GM23338 (cell line): ENCODE data around the gene CAPG. TPM values are rescaled to one million over a fixed set of nuclear protein-coding genes. Genes with fewer than 3 reads are reported as not detected.

Experiments
- ATAC-seq: fragments of 200-7000 bp; cut with Tn5 transposase; 3 replicates; pipeline ENCODE4 v1.9.1; 2020
- DNase-seq: peaks from one replicate; pipeline ENCODE4 v3.0.0-alpha.2; 2015; ENCODE audit warnings: low spot score
- H2AFZ ChIP-seq: fragments of 200-600 bp; sonication (generic); 2 replicates; pipeline ENCODE4 v1.8.0; 2016; ENCODE audit warnings: antibody characterized with exemption, mild to moderate bottlenecking, moderate library complexity
- H3F3A ChIP-seq: fragments of 200-600 bp; sonication (generic); replicated peaks from 2 replicates; pipeline ENCODE4 v1.8.0; 2017; ENCODE audit warnings: antibody characterized with exemption, mixed run types, low read depth
- H3K27ac ChIP-seq: fragments of 200-600 bp; sonication (generic); 2 replicates; pipeline ENCODE4 v1.6.1; 2016; ENCODE audit warnings: low read depth
- H3K27me3 ChIP-seq: fragments of 200-600 bp; sonication (generic); 2 replicates; pipeline ENCODE4 v1.8.0; 2016; ENCODE audit warnings: mild to moderate bottlenecking, mixed run types, moderate library complexity; ENCODE audit not compliant: insufficient read depth
- H3K36me3 ChIP-seq: fragments of 200-600 bp; sonication (generic); 2 replicates; pipeline ENCODE4 v1.8.0; 2016; ENCODE audit warnings: mild to moderate bottlenecking; ENCODE audit not compliant: insufficient read depth
- H3K4me1 ChIP-seq: fragments of 200-600 bp; sonication (generic); 2 replicates; pipeline ENCODE4 v1.8.0; 2016; ENCODE audit warnings: mild to moderate bottlenecking, moderate library complexity; ENCODE audit not compliant: insufficient read depth
- H3K4me2 ChIP-seq: fragments of 200-600 bp; sonication (generic); 2 replicates; pipeline ENCODE4 v1.7.1; 2017; ENCODE audit warnings: mixed run types
- H3K4me3 ChIP-seq: fragments of 200-600 bp; sonication (generic); 2 replicates; pipeline ENCODE4 v1.6.1; 2016; ENCODE audit warnings: mixed run types
- H3K79me2 ChIP-seq: fragments of 200-600 bp; sonication (generic); replicated peaks from 2 replicates; pipeline ENCODE4 v1.8.0; 2017; ENCODE audit warnings: mild to moderate bottlenecking; ENCODE audit not compliant: insufficient read depth
- H3K9me2 ChIP-seq: fragments of 200-600 bp; sonication (generic); 2 replicates; pipeline ENCODE4 v1.8.0; 2017; ENCODE audit not compliant: insufficient read depth
- H4K20me1 ChIP-seq: fragments of 200-600 bp; sonication (generic); replicated peaks from 2 replicates; pipeline ENCODE4 v1.8.0; 2017; ENCODE audit warnings: mild to moderate bottlenecking; ENCODE audit not compliant: insufficient read depth
- H3K27ac Mint-ChIP-seq: 2 replicates; pipeline ENCODE4 v1.8.0; 2020; ENCODE audit warnings: inconsistent platforms, mild to moderate bottlenecking, moderate library complexity, mixed read lengths
- H3K27me3 Mint-ChIP-seq: 3 replicates; pipeline ENCODE4 v1.8.0; 2022; ENCODE audit warnings: low read depth, mild to moderate bottlenecking, moderate library complexity, mixed read lengths, inconsistent platforms; ENCODE audit not compliant: insufficient read depth, poor library complexity
- H3K36me3 Mint-ChIP-seq: 3 replicates; pipeline ENCODE4 v1.8.0; 2021; ENCODE audit warnings: low read depth, mild to moderate bottlenecking, inconsistent platforms, moderate library complexity, mixed read lengths
- H3K4me1 Mint-ChIP-seq: 3 replicates; pipeline ENCODE4 v1.8.0; 2020; ENCODE audit warnings: mild to moderate bottlenecking, inconsistent platforms, mixed read lengths
- H3K4me3 Mint-ChIP-seq: 3 replicates; pipeline ENCODE4 v1.8.0; 2021; ENCODE audit warnings: moderate library complexity, mild to moderate bottlenecking, inconsistent platforms, mixed read lengths
- H3K9me3 Mint-ChIP-seq: 3 replicates; pipeline ENCODE4 v1.8.0; 2020; ENCODE audit warnings: moderate library complexity, mild to moderate bottlenecking, inconsistent platforms, mixed read lengths
- CREB1 ChIP-seq: fragments of 250-450 bp; sonication (Bioruptor Pico); IDR thresholded peaks from 2 replicates; pipeline ENCODE4 v1.5.0; 2020; ENCODE audit warnings: low read depth, mild to moderate bottlenecking, moderate library complexity
- CTCF ChIP-seq, 2 experiments: fragments of 200-600 bp in 1 of 2; sonication (generic) in 1 of 2; conservative IDR thresholded peaks; 2 replicates each; pipeline versions ENCODE4 v1.5.1 to v1.6.1; 2016 to 2017; ENCODE audit warnings: antibody characterized with exemption in 2 of 2, low read depth in 2 of 2, mild to moderate bottlenecking in 2 of 2, moderate library complexity in 1 of 2
- ETS1 ChIP-seq: IDR thresholded peaks from 2 replicates; pipeline ENCODE4 v1.6.1; 2016; ENCODE audit warnings: antibody characterized with exemption
- EZH2 ChIP-seq: fragments of 200-600 bp; sonication (generic); IDR thresholded peaks from one replicate; pipeline ENCODE4 v1.8.0; 2017; ENCODE audit warnings: antibody characterized with exemption, mild to moderate bottlenecking, low read depth; ENCODE audit not compliant: unreplicated experiment
- EZH2phosphoT487 ChIP-seq: fragments of 200-600 bp; sonication (generic); IDR thresholded peaks from one replicate; pipeline ENCODE4 v1.8.1; 2018; ENCODE audit warnings: antibody characterized with exemption; ENCODE audit not compliant: unreplicated experiment
- JUNB ChIP-seq: IDR thresholded peaks from one replicate; pipeline ENCODE4 v1.6.1; 2016; ENCODE audit warnings: antibody characterized with exemption; ENCODE audit not compliant: unreplicated experiment
- NANOG ChIP-seq: IDR thresholded peaks from 2 replicates; pipeline ENCODE4 v1.6.1; 2016; ENCODE audit warnings: antibody characterized with exemption, borderline replicate concordance
- POLR2AphosphoS5 ChIP-seq: IDR thresholded peaks from 2 replicates; pipeline ENCODE4 v1.6.1; 2016; ENCODE audit warnings: antibody characterized with exemption, low read depth
- REST ChIP-seq: IDR thresholded peaks from one replicate; pipeline ENCODE4 v1.6.1; 2018; ENCODE audit warnings: antibody characterized with exemption; ENCODE audit not compliant: unreplicated experiment
- STAT1 ChIP-seq: IDR thresholded peaks from one replicate; pipeline ENCODE4 v1.6.1; 2016; ENCODE audit warnings: antibody characterized with exemption; ENCODE audit not compliant: unreplicated experiment
- ZNF114 ChIP-seq: fragments of 250-450 bp; sonication (Bioruptor Pico); IDR thresholded peaks from 2 replicates; pipeline ENCODE4 v1.5.0; 2020; ENCODE audit warnings: mild to moderate bottlenecking, moderate library complexity
- ZNF331 ChIP-seq: fragments of 250-450 bp; sonication (Bioruptor Pico); IDR thresholded peaks from 2 replicates; pipeline ENCODE4 v1.5.0; 2020; ENCODE audit warnings: low read depth, mild to moderate bottlenecking, moderate library complexity
- ZNF462 ChIP-seq: fragments of 250-450 bp; sonication (Bioruptor Pico); IDR thresholded peaks from 2 replicates; pipeline ENCODE4 v1.5.0; 2020; ENCODE audit warnings: mild to moderate bottlenecking, moderate library complexity
- polyA plus RNA-seq: library from polyadenylated mRNA; unstranded; fragments of >200 nt; fragmentation: Nextera tagmentation; extraction: Ambion mirVana; gene quantifications from 2 replicates; pipeline ENCODE4 v1.2.1, GENCODE V29; 2016
- total RNA-seq: library from RNA; depleted of rRNA; stranded (reverse); fragments of >200 nt; shearing (Covaris generic); gene quantifications from 2 replicates; pipeline ENCODE4 v1.2.3, GENCODE V29; 2014

CAPG gene
- total and polyA plus RNA-seq, 2 experiments from 2014 or later, result 88.7 to 104 TPM

GRCh38 chr2:85383850-85384249 lies 26.3 kb downstream of the CAPG start:
- Mint-ChIP-seq H3K4me1 (peaks cover 21% of the 10 kb centered on the region), H3K27me3 (peaks cover 7% of the 10 kb centered on the region), H3K27ac (no peak overlapping the region), H3K9me3 (peaks cover 21% of the 10 kb centered on the region), H3K36me3 (peaks cover 37% of the 10 kb centered on the region), H3K4me3 (no peak overlapping the region)
- H3K27me3 ChIP-seq, result no peaks in the 10 kb centered on the region
- H3K36me3 ChIP-seq, result peaks cover 16% of the 10 kb centered on the region
- no peaks in the 10 kb centered on the region for H3K9me2 ChIP-seq
- H3K4me3 ChIP-seq, result no peak overlapping the region
- no peak overlapping the region for H2AFZ ChIP-seq
- H3F3A ChIP-seq, result 0 out of 2 replicates have a peak, but pooled peaks cover 4% of the 10 kb centered on the region
- H3K4me1 ChIP-seq, result peaks cover 12% of the 10 kb centered on the region
- no peak for DNase-seq
- ATAC-seq, result no peak
- no peaks in the 10 kb centered on the region for H4K20me1 ChIP-seq
- TF ChIP-seq CTCF (conservative IDR thresholded peaks at IDR 0.05; ENCODE audit: low read depth in 2 of 2), result no peak
- no peak for TF ChIP-seq STAT1
- TF ChIP-seq ZNF331 (CRISPR knock-in tag), result no peak
- no peak for TF ChIP-seq ZNF114 (CRISPR knock-in tag)
- TF ChIP-seq NANOG, result no peak
- no peak for TF ChIP-seq EZH2phosphoT487
- TF ChIP-seq POLR2AphosphoS5, result no peak
- no peak for TF ChIP-seq CREB1 (CRISPR knock-in tag)
- no peak for TF ChIP-seq REST
- no peak for TF ChIP-seq JUNB
- TF ChIP-seq ZNF462 (CRISPR knock-in tag), result no peak
- no peak for TF ChIP-seq EZH2
- no peak for TF ChIP-seq ETS1
- H3K27ac ChIP-seq, result no peak overlapping the region
- H3K79me2 ChIP-seq, result no peaks in the 10 kb centered on the region
- no peak overlapping the region for H3K4me2 ChIP-seq
